Pons (tissue), 1 donor: ENCODE results near the gene SCYGR4.

Experiments used
- DNase-seq: peaks from one replicate; pipeline ENCODE4 v3.0.0-alpha.2; 2016; ENCODE audit warnings: low spot score

SCYGR4 gene

DNA sequence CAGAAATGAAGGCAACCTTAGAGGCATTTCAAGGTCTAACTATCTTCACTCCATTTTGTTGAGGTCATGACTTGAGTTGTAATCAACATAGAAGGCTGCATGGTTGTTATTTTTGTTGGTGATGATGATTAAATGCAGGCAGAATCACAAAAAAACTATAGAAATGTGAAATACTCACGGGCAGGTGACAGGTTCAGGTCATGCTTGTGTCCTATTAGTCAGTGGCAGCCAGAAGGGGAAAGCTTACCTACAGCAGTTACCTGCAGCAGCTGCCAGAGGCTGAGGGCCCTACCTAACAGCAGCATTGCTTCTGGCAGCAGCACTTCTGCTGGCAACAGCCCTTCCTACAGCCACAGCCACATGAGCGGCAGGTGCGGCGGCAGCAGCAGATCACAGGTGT lies 3.1 kb upstream of the SCYGR4 start:
- no peak for DNase-seq

DNA sequence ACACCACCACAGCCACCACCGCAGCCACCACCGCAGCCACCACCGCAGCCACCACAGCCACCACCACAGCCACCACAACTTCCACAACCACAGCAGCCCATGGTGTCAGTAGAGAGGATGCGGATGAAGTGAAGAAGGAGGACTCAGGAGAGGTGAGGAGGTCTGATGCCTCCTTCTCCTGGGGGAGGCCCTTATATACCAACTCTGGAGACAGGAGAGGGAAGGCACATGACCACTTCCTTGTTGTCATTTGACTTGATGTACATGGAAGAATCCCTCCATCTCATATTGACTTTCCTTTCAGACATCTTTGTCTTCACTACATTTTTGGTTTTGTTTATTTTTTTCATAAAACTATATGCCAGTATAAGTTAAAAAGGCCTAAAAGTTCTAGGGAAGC lies 2.6 kb upstream of the SCYGR4 start, which contains the start of gene SCYGR3:
TSS of gene SCYGR3 (minus strand) at position 101 of the 400 bp plus-strand sequence. CDS start at position 101, 0 bp downstream.
- no peak for DNase-seq

DNA sequence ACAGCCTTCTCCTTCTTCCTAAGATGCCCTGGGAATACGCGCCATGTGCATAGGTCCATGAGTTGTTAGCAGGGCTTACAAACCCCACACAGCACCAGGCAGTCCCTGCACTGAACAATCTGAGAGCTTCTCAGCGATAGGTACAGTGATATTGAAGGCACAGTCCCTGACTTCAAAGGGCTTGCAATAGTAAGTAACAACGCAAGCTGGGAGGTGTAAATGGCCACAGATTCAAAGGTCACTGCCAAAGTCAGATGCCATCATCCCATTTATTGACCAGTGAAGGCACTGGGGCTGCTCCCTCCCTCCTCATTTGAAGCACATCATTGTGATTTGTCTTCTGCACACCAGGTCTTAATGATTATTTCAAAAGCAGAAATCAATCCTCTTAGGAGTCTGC lies 2.1 kb upstream of the SCYGR4 start:
- no peak for DNase-seq

DNA sequence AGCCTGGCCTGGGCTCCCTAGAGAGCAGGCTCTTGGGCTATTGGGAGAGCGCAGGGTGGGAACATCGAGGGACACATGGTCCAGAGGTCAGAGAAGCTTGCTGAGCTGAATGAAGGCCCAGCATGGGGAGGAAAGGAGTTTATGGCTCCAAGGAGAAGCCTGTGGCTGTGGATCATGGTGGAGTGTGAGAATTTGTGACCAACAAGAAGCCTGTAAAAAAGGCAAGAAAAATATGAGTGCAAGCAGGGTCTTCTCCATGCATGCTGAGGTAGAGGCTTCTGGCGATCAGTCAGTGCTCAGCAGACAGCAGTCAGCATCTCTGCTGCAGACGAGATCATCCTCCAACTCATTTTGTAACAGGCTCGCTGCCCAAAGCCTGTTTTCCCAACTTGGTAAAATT lies 1.4 kb upstream of the SCYGR4 start:
- no peak for DNase-seq

DNA sequence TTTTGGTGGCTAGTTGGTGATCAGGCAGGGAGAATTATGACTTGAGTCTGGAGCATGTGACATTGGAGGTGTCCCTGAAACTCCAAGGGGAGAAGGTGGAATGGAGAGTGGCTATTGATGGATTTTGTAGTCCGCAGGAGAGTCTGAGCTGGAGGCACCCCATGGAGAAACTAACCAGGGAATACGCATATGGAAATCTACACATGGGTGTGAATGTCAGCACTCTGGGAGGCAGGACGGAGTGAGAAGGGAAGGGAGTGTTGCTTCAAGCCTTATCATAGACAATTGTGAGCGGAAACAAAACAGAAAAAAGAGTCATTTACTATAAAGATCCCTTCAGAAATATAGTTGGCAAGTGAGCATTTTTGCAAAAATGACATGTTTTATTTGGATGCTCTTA lies 667 bp upstream of the SCYGR4 start:
- DNase-seq: no peak

DNA sequence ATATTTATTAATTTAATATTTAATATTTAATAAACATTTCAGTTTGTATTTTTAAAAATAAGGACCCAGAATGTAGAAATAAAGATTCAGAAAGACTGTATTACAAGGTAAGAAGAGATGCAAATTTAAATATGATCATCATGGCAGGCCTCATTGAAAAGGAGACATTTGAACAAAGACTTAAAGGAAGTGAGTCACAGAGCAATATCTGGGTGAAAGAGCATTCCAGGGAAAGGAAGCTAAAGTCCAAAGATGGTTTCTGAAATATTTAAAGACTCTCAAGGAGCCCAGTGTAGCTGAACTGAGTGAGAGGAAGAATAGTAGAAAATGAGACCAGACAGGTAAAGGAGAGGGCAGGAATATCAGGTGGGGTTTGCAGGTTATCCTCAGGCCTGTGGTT lies 5.9 kb downstream of the SCYGR4 start:
- no peak for DNase-seq

DNA sequence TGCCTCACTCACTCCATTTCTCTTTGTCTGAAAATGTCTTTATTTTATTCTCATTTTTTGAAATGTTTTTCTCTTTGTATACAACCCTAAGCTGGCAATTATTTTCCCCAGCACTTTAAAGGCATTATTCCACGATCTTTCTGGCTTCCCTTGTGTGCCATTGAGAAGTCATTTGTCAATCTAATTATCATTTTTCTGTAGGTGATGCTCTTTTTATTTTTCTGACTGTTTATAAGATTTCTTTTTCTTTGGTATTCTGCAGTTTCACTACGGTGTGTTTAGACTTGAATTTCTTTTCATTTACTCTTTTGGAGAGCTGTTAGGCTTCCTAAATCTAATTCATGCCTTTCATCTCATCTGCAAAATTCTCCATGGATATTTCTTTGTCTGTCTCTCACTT lies 8.1 kb downstream of the SCYGR4 start:
- DNase-seq: no peak

DNA sequence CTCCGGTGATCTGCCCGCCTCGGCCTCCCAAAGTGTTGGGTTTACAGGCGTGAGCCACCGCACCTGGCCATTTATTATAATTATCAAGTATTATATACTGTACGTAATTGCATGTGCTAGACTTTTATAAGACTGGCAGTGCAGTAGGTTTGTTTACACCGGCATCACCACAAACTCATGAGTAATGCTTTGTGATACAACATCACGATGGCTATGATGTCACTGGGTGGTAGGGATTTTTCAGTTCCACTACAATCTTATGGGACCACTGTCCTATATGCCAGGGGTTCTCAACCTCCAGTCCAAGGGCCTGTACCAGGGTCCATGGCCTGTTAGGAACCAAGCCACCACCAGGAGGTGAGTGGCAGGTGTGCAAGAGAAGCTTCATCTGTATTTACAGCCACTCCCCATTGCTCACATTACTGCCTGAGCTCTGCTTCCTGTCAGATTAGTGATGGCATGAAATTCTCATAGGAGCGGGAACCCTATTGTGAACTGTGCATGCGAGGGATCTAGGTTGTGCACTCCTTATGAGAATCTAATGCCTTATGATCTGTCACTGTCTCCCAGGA lies 9.4 kb downstream of the SCYGR4 start:
- no peak for DNase-seq

DNA sequence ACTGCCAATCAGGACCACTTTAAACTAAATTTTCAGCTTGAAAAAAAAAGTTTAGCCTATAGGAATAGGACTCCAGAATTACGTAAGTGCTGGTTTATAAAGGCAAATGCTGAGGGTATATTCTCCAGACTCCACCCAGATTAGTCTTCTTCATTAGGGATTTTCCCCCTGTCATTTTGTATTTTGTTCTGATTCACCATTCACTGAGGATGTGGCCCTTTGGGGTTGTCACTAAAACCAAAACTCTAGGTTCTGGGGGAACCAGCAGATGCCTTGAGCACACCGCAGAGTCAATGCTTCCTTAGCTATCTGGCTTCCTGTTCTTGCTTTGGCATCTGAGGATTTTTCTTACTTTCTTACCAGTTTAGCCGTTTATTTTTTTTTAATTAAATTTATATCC lies 10.5 kb downstream of the SCYGR4 start:
- DNase-seq: no peak

DNA sequence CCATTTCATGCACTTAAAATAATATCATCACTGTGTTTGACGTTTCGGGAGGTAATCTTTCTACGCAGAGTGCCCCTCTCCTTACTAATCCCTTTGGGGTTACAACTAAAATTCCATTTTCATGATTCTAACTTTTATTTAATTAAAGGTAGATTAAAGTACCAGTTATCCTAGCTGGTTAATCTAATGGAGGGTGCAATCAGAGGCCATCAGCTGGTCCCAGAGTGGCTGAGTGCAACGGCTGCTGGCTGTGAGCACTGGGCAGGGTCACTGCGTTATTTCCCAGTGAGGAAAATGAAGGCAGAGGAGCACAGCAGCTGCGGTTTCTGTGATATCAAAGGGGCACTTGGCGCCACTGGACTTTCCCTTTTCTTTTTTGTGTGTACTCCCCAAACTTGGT lies 12.1 kb downstream of the SCYGR4 start:
- no peak for DNase-seq

DNA sequence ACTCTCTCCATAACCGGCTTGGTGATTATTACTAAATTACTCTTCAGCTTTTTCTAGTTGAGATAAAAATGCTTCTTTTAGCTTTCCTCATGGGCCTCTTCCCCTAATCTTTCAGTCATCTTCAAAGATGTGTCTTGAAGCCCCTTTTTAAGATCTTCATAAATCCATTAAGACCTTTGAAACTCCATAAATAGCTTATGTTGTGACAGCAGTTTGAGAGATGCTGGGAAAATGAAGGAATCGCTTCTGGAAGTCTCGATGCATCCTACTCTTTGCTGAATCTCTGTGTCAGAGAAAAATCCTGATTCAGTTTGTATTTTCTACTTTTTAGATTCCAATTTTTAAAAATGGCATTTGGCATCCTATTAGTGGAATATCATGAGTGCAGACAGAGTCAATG lies 13.0 kb downstream of the SCYGR4 start:
- no peak for DNase-seq

DNA sequence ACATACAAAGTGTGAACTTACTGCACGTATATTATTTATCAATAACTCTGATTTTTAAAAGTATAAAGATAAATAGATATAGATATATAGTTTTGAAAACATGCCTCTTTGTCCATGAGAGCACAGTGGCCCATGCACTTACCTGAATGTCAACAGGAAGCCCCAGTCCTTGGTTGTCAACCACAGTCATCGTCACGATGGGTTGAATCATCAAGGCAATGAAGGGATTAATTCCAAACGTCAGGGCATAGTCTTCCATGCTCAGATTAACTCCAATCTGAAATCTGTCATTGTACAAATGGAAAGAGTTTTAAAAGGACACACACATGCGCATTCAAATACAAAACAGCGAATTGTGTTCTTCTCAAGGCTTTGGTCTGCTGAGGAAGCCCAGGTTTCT lies 15.5 kb downstream of the SCYGR4 start:
- DNase-seq: no peak

DNA sequence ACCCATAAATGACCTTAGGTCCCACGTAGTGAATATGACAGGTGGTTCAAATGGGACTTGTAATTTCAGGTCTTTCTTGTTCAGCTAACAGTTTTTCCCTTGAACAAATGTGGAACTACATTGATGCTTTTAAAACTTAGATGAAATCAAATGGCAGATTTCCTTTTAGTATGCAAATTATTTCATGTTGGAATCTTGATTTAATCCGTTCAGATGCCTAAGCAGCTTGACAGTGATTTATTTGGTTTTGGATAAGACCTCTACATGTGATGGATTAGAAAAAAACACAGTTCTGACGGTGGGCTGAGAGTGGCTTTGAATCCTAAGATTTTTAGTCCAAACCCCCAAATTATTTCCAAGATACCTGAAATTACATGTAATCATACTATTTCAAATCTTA lies 16.9 kb downstream of the SCYGR4 start:
- no peak for DNase-seq

DNA sequence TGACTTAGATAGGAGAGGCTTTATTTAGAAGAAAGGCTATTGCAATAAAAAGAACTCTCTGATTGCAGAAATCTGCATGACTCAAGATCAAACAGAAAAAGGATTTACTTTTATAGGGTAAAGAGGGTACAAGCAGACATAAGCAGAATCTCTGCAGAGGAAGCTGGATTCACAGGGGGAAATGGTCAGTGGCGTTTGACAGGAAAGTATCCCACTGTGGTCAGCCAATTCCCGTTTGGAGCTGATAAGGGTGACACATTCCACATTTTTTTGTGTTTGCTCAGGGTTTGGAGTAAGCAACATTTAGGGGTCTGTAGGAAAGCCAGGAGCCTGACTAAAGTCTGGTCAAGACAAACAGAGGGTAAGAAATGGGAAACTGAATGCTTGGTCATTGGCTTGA lies 25.4 kb downstream of the SCYGR4 start:
- no peak for DNase-seq

DNA sequence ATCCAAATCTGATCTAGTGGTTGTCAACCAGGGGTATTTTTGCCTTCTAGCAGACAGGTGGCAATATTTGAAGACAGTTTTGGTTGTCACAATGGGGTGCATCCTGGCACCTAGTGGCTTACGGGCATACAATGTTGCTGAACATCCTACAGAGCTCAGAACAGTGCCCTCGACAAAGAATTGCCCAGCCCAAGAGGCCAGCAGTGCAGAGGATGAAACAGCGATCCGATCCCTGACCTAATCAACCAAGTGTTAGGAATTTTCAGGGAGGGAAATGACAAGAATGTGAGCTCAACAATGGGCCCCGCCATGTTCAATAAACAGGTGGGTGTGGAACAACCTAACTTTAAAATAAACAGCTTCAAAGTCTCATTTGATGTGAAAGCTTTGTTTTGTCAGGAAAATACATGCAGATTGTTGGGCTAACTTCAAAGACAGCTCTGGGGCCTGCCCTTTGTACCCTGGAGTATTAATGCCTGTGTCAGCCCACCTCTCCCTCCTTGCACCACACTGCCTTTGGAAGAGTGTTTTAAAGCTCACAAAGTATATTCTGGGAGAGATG lies 26.8 kb downstream of the SCYGR4 start:
- no peak for DNase-seq

DNA sequence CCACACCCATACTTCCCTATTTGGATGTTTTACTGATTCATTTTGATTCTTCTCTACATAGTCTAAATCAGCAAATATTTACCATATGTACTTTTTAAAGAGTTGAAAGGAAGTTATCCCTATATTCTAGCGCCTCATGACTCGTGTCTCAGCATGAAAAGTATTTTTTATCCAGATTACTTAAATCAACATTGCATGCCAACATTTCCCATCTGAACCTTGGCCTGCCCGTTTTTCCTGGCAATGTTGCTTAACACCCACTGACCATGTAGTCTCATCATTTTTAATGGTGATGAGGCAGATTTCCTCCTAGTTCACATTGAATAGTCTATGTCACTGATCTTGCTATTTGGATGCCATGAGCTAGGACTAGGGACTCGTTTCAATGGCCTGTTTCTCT lies 36.1 kb downstream of the SCYGR4 start:
- DNase-seq: no peak

DNA sequence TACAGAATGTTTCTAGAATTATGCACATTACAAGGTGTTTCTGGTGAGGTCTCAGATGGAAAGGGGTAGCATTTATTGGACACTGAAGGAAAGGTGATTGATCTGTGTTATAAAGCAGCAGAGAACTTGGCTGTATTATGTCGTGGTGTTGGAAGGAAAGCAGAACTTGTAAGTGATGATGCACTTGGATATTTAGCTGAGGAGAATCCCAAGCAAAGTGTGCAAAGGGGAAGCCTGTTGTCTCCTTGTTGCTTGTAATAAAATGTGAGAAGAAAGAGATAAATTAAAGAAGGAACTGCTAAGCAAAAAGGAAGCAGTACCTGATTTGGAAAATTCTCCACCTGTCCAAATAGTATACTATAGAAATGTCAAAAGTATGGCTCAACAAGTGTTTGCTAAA lies 37.1 kb downstream of the SCYGR4 start:
- DNase-seq: no peak

DNA sequence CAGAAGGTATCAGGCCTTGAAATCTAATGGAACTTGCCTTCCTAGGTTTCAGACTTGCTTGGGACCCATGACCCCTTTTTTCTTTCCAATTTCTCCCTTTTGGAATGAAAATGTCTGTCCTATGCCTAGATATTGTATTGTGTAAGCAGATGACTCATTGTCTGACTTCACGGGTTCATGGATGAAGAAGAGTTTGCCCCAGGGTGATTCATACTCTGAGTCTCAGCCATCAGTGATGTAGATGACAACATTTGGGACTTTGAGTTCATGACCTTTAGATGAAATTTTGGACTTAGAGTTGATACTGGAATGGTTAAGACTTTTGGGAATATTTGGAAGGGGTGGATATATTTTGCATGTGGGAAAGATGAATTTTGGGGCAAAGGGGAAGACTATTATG lies 38.2 kb downstream of the SCYGR4 start:
- DNase-seq: no peak

DNA sequence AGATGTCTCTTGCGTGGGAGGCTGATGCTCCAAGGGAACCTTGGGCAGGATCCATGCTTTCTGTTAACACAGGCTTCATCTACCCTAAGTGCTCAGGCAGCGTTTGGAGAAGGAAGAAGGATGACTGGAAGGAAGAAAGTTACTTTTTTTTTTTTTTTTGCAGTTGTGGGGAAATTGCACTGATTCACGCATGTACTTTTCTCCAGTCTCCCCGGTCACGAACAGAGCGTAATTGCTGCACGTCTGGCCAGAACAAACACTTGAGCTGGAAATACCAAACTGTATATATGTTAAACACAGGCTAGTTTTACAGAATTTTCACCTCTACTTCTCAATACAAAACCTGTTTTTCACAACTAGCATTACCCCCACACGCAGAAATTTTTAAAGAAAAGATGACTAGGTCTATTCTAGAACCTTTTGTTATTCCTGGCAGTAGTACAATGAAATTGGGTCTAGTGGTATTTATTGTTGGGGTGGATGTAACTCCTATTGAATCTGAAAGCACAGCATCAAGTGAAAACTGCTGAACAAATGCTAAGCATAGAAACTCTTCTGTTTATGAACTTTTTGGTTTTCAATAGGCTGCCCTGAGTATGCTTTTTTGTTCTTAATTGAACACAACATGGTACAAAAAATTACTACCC lies 40.0 kb downstream of the SCYGR4 start:
- DNase-seq: no peak

DNA sequence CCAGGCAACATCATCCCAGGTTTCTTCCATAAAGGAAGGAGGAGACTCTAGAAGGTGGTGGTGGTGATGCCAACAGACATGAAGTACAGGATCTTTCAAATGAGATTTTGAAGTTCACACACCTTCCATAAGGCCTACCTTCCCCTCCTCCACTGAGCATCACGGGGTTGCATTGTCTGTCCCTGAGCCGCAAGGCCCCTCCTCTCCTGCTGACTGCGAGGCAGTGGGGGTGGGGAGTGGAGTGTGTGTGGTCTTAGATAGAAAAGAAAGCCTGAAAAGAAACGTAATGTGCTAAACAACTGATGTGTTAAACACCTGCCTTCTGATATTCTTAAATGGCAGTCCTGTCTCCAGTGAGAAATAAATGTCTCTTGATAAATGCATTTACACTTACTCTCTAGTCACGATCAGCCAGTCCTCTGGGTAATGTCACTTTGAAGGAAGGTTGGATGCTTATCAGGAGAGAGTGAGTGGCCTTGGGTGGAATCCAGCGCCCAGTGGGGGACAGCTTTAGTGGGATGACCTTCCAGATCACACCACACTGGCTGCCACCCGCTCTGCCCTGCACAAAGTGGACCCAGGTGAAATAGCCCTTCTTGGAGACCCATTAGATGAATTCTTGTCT lies 43.8 kb downstream of the SCYGR4 start:
- DNase-seq: no peak

DNA sequence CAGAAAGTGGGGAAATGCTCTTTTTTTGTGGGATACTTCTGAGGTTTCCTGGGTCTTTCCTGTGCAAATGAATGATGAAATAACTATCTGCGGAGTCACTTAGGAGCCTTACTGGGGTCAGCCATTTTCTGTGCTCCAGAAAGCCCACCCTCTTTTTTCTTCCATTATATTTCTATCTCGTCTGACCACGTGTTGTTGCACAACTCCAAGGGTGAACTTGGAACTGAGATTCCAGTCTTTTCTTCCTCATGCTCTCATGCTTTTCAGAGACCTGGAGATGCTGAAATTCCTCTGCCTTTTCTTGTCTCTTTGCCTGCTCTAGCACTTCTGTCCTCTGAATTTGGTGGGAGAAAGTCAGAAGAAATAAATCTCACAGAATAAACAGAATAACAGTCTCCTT lies 44.5 kb downstream of the SCYGR4 start:
- DNase-seq: no peak

DNA sequence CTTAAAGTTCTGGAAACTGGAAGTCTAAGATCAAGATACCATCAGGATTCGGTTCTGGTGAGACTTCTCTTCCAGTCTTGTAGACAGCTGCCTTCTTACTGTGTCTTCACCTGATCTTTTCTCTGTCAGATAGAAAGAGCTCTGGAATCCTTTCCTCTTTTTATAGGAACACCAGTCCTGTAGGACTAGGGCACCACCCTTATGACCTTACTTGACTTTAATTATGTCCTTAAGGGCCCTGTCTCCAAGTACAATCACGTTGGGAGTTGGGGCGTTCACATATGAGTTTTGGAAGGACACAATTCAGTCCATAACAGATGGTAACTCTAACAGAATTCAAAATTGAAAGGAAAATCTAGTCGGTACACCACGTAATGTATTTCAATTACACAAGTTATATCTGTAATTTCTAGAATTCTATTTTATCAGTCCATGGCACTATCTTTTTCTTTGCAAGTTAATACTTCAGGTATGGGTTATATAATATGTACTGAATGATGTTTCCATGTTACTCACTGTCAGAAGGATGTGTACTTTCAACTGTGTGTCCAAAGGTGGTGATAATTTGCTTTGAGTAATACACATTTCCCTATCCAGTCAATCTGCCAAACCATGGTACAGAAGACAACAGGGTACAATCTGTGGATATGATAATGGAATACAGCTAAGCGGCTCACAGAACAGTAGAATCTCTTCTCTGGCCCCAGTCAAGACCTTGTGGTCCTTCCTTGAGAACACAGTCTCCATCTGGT lies 48.1 kb downstream of the SCYGR4 start:
- no peak for DNase-seq
